Endothelial cell of umbilical vein (primary cell): ENCODE measurements around the gene IFI27. TPM values are rescaled to one million over a fixed set of nuclear protein-coding genes. Genes with fewer than 3 reads are reported as not detected.

Source experiments
- BruUV-seq: library from RNA; stranded (reverse); fragments of 400-500 nt; replicated peaks from 2 replicates; lab custom pipeline; 2021; lab: Mats Ljungman, UMichigan
- CTCF ChIA-PET: fragments of 300-600, 350-600 bp; sonication (Branson Sonifier 250); formaldehyde crosslinking; loops from one replicate; lab custom pipeline; 2021; ENCODE audit warnings: antibody characterized with exemption, inconsistent platforms; lab: Charles Lee
- POLR2A ChIA-PET: fragments of 300-600, 350-600 bp; sonication (Branson Sonifier 250); formaldehyde crosslinking; loops from one replicate; lab custom pipeline; 2021; ENCODE audit warnings: antibody characterized with exemption, inconsistent platforms; lab: Charles Lee
- DNase-seq: peaks from one replicate; pipeline ENCODE4 v3.0.0-alpha.2; 2011; ENCODE audit warnings: low read depth, low spot score
- FAIRE-seq: peaks from 2 replicates; lab custom pipeline; 2011; peaks lifted over from hg19 to GRCh38; lab: Jason Lieb, UNC
- H2AFZ ChIP-seq: 2 replicates; pipeline ENCODE4 v1.6.0; 2012; ENCODE audit warnings: low read depth, low read length, control low read depth, inconsistent platforms
- H3K27ac ChIP-seq: 2 replicates; pipeline ENCODE4 v1.5.1; 2011; ENCODE audit warnings: low read depth, mild to moderate bottlenecking, control low read depth, low read length, moderate library complexity; ENCODE audit not compliant: insufficient read depth
- H3K27me3 ChIP-seq, 2 experiments: 2 replicates each; pipeline versions ENCODE4 v1.6.0 to v1.6.1; 2011; ENCODE audit warnings: low read length in 2 of 2, mixed read lengths in 1 of 2; ENCODE audit not compliant: control insufficient read depth in 2 of 2, insufficient read depth in 2 of 2
- H3K36me3 ChIP-seq, 2 experiments: 2 replicates in 1 of 2; 3 replicates in 1 of 2; pipeline ENCODE4 v1.5.1; 2011; ENCODE audit warnings: low read length in 2 of 2, mild to moderate bottlenecking in 1 of 2, moderate library complexity in 1 of 2; ENCODE audit not compliant: control insufficient read depth in 2 of 2, insufficient read depth in 2 of 2; ENCODE audit errors: extremely low read depth in 1 of 2
- H3K4me1 ChIP-seq: 3 replicates; pipeline ENCODE4 v1.5.1; 2011; ENCODE audit warnings: mild to moderate bottlenecking, low read length; ENCODE audit not compliant: control insufficient read depth, insufficient read depth; ENCODE audit errors: extremely low read depth
- H3K4me2 ChIP-seq: 2 replicates; pipeline ENCODE4 v1.6.1; 2011; ENCODE audit warnings: low read length, control low read depth, mixed read lengths; ENCODE audit not compliant: insufficient read depth
- H3K4me3 ChIP-seq, 3 experiments: fragments of 200-600 bp in 1 of 3; sonication (generic), shearing (Covaris generic) in 1 of 3; replicated peaks in 1 of 3; 2 replicates each; pipeline ENCODE4 v1.5.1; 2011 to 2016; ENCODE audit warnings: control low read depth in 3 of 3, low read length in 3 of 3, mild to moderate bottlenecking in 2 of 3, inconsistent platforms in 1 of 3, low read depth in 1 of 3, moderate library complexity in 1 of 3; ENCODE audit not compliant: insufficient read depth in 1 of 3
- H3K79me2 ChIP-seq: 2 replicates; pipeline ENCODE4 v1.6.0; 2012; ENCODE audit warnings: low read length, inconsistent platforms; ENCODE audit not compliant: control insufficient read depth, insufficient read depth
- H3K9ac ChIP-seq: replicated peaks from 2 replicates; pipeline ENCODE3; 2011; ENCODE audit warnings: low read length, control low read depth; ENCODE audit not compliant: insufficient read depth; ENCODE audit errors: extremely low read depth
- H3K9me1 ChIP-seq: replicated peaks from 3 replicates; pipeline ENCODE4 v1.6.0; 2011; ENCODE audit warnings: mild to moderate bottlenecking, low read length; ENCODE audit not compliant: control insufficient read depth, insufficient read depth; ENCODE audit errors: extremely low read depth
- H3K9me3 ChIP-seq: replicated peaks from 2 replicates; pipeline ENCODE4 v1.5.1; 2012; ENCODE audit warnings: low read length, inconsistent platforms; ENCODE audit not compliant: control insufficient read depth, insufficient read depth
- H4K20me1 ChIP-seq: replicated peaks from 2 replicates; pipeline ENCODE3; 2011; ENCODE audit warnings: mild to moderate bottlenecking, low read length; ENCODE audit not compliant: control insufficient read depth, insufficient read depth; ENCODE audit errors: extremely low read depth
- EZH2 ChIP-seq: IDR thresholded peaks from 2 replicates; pipeline ENCODE4 v1.6.1; 2012; ENCODE audit warnings: borderline replicate concordance, low read depth, mild to moderate bottlenecking, moderate library complexity, low read length, inconsistent platforms; ENCODE audit not compliant: severe bottlenecking
- FOS ChIP-seq: IDR thresholded peaks from 2 replicates; pipeline ENCODE4 v1.6.1; 2011; ENCODE audit warnings: mild to moderate bottlenecking, low read length, moderate library complexity, borderline replicate concordance; ENCODE audit not compliant: insufficient read depth
- GATA2 ChIP-seq: IDR thresholded peaks from 2 replicates; pipeline ENCODE4 v1.7.0; 2011; ENCODE audit warnings: low read depth, mild to moderate bottlenecking, moderate library complexity, mixed read lengths, low read length; ENCODE audit not compliant: insufficient read length, insufficient read depth
- JUN ChIP-seq: IDR thresholded peaks from 2 replicates; pipeline ENCODE4 v1.6.1; 2011; ENCODE audit warnings: borderline replicate concordance, low read depth; ENCODE audit not compliant: insufficient read length, insufficient read depth
- MAX ChIP-seq: IDR thresholded peaks from 2 replicates; pipeline ENCODE4 v1.6.1; 2011; ENCODE audit not compliant: insufficient read depth, insufficient read length
- MYC ChIP-seq: IDR thresholded peaks from one replicate; pipeline ENCODE4 v1.6.1; 2011; ENCODE audit warnings: mild to moderate bottlenecking, low read depth, low read length
- POLR2A ChIP-seq: IDR thresholded peaks from 2 replicates; pipeline ENCODE4 v1.6.1; 2012; ENCODE audit warnings: low read depth, mild to moderate bottlenecking, control low read depth, low read length
- POLR2AphosphoS5 ChIP-seq: IDR thresholded peaks from 2 replicates; pipeline ENCODE4 v1.6.1; 2012; ENCODE audit warnings: low read depth, mild to moderate bottlenecking, control low read depth, low read length, moderate library complexity; ENCODE audit not compliant: insufficient read depth
- dilution Hi-C: fragments of 300-500 bp; cut with MboI; formaldehyde crosslinking; loops from one replicate; pipeline ENCODE4 v1.15.0; 2019; ENCODE audit warnings: low sequenced_read_pairs; ENCODE audit not compliant: extremely low pct_ligation_motif_present
- intact Hi-C: fragments of 100-400 bp; cut with micrococcal nuclease; formaldehyde crosslinking; loops from one replicate; pipeline ENCODE4 v1.10.0; 2022
- polyA plus RNA-seq, 4 experiments: library from polyadenylated mRNA; depleted of rRNA in 3 of 4; stranded (reverse) in 3 of 4; unstranded in 1 of 4; fragments of >200 nt; gene quantifications; 2 replicates each; pipeline versions ENCODE4 v1.2.1 to v1.2.3, GENCODE V29; 2011 to 2012; ENCODE audit warnings: missing spikeins in 1 of 4
- total RNA-seq: library from RNA; stranded (reverse); gene quantifications from 2 replicates; pipeline ENCODE4 v1.2.3, GENCODE V29; 2021
- TF ChIP-seq, protein P1 (sequence below), 2 donors: IDR thresholded peaks; 1 replicate in 1 of 2; 2 replicates in 1 of 2; pipeline ENCODE4 v1.5.1; 2011; ENCODE audit warnings: low read length in 2 of 2, mild to moderate bottlenecking in 2 of 2, moderate library complexity in 2 of 2, control low read depth in 1 of 2, inconsistent platforms in 1 of 2, low read depth in 1 of 2; ENCODE audit not compliant: insufficient read depth in 1 of 2; ENCODE audit errors: extremely low read depth in 1 of 2

IFI27 gene
- total and polyA plus RNA-seq, 2 donors (not counting 3 experiments of a cell fraction or from before 2014, with no cell fraction given) = 126 to 1,265 TPM

GRCh38 chr14:94103554-94104150 lies 6.9 kb upstream of the IFI27 start:
- ChIA-PET CTCF (interaction anchor here (0.8 to 2.4 kb wide), 2 partner anchors 28 to 33 kb away, joined by 4 to 7 read pairs; no protein-coding TSS in a partner anchor), POLR2A (no interaction called here)
- Histone ChIP-seq H3K27ac (no peak overlapping the region), H3K27me3 (no peaks in the 10 kb centered on the region), H3K9me3 (no peaks in the 10 kb centered on the region), H3K79me2 (no peaks in the 10 kb centered on the region), H3K9ac (no peak overlapping the region), H3K4me3 (no peak overlapping the region), H3K9me1 (no peaks in the 10 kb centered on the region), H4K20me1 (no peaks in the 10 kb centered on the region), H3K36me3 (no peaks in the 10 kb centered on the region), H3K4me1 (no peaks in the 10 kb centered on the region), H2AFZ (no peak overlapping the region), H3K4me2 (no peak overlapping the region)
- FAIRE-seq (no peak), DNase-seq (no peak)
- dilution Hi-C loops = no loop called here
- BruUV-seq = no TSS peak
- no peak for TF ChIP-seq GATA2
- TF ChIP-seq, protein P1, sequence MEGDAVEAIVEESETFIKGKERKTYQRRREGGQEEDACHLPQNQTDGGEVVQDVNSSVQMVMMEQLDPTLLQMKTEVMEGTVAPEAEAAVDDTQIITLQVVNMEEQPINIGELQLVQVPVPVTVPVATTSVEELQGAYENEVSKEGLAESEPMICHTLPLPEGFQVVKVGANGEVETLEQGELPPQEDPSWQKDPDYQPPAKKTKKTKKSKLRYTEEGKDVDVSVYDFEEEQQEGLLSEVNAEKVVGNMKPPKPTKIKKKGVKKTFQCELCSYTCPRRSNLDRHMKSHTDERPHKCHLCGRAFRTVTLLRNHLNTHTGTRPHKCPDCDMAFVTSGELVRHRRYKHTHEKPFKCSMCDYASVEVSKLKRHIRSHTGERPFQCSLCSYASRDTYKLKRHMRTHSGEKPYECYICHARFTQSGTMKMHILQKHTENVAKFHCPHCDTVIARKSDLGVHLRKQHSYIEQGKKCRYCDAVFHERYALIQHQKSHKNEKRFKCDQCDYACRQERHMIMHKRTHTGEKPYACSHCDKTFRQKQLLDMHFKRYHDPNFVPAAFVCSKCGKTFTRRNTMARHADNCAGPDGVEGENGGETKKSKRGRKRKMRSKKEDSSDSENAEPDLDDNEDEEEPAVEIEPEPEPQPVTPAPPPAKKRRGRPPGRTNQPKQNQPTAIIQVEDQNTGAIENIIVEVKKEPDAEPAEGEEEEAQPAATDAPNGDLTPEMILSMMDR (IDR thresholded peaks at IDR 0.05; ENCODE audit: extremely low read depth in 1 of 2, insufficient read depth in 1 of 2, low read depth in 1 of 2, low read length in 2 of 2) = no peak
- intact Hi-C loops = no loop called here

- Histone ChIP-seq H3K4me3 (no peak overlapping the region), H2AFZ (no peak overlapping the region), H3K79me2 (no peaks in the 10 kb centered on the region), H3K9me3 (no peaks in the 10 kb centered on the region), H3K4me1 (no peaks in the 10 kb centered on the region), H4K20me1 (no peaks in the 10 kb centered on the region), H3K27ac (no peak overlapping the region), H3K4me2 (no peak overlapping the region), H3K27me3 (no peaks in the 10 kb centered on the region), H3K9me1 (no peaks in the 10 kb centered on the region), H3K9ac (no peak overlapping the region), H3K36me3 (no peaks in the 10 kb centered on the region)
- DNase-seq = no peak
- BruUV-seq = no TSS peak
- FAIRE-seq = no peak
- TF ChIP-seq GATA2 = no peak
- TF ChIP-seq JUN = no peak
- TF ChIP-seq POLR2AphosphoS5 = no peak
- no peak for TF ChIP-seq EZH2
- no peak for TF ChIP-seq MAX
- TF ChIP-seq POLR2A = no peak
- TF ChIP-seq FOS = no peak
- TF ChIP-seq, protein P1 (IDR thresholded peaks at IDR 0.05; ENCODE audit: extremely low read depth in 1 of 2, insufficient read depth in 1 of 2, low read depth in 1 of 2, low read length in 2 of 2) = no peak
- no peak for TF ChIP-seq MYC
- POLR2A ChIA-PET = interaction anchor here (0.6 kb wide), 1 partner anchor 33 kb away, joined by 6 read pairs; no protein-coding TSS in a partner anchor
- intact Hi-C loops = no loop called here
- dilution Hi-C loops = no loop called here
- CTCF ChIA-PET = interaction anchor here (1.1 to 2.4 kb wide), 3 partner anchors 27 to 68 kb away, joined by 3 to 7 read pairs (median 4); no protein-coding TSS in a partner anchor
Observed at GRCh38 chr14:94104731-94105130, 5.8 kb upstream of the IFI27 start.
